Measurements from ENCODE around the gene MROH2B.
"Not testable (repeated sequence)": the region's sequence is repeated elsewhere in the genome, so short reads cannot be mapped to it uniquely, and the experiment has no call there.

Gene MROH2B

DNA sequence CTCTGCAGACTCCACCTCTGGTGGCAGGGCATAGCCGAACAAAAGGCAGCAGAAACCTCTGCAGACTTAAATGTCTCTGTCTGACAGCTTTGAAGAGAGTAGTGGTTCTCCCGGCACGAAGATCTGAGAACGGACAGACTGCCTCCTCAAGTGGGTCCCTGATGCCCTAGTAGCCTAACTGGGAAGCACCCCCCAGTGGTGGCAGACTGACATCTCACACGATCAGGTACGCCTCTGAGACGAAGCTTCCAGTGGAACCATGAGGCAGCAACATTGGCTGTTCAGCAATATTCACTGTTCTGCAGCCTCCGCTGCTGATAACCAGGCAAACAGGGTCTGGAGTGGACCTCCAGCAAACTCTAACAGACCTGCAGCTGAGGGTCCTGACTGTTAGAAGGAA, 48.5 kb downstream of the MROH2B start:
- not testable (repeated sequence) for DNase-seq (ENCODE audit: low spot score)

DNA sequence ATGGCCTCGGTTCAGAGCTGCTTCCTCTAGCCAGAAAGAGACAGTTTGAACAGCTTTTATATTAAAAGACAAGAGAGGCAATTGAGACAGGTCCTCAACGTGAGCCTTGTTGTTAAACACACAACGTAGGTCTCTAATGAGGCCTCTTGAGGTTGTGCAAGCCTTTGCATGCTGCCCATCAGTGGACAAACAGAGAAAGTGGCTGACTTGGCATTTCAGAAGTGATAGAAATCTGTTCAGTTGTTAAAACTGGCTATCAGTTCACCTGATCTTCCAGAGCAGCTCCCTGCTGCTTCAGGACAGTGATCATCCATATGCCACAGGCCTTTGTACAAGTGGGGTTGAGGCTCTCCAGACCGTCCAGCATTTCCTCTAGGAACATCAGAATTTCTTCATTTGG, 58.8 kb downstream of the MROH2B start:
- DNase-seq (ENCODE audit: low spot score) = no peak

DNA sequence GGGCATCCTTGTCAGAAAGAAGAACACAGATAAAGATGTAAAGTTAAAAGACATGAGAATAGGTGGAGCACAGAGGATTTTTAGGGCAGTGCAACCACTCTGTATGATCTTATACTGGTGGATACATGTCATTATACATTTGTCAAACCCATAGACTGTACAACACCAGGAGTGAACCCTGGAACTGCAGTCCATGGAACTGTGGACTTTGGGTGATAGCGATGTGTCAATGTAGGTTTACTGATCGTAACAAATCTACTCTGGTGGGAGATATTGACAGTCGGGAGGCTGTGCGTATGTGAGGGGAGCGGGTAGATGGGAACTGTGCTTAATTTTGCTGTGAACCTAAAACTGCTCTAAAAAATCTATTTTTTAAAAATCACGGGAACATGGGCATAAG, 60.6 kb downstream of the MROH2B start:
- no peak for DNase-seq (ENCODE audit: low spot score)

DNA sequence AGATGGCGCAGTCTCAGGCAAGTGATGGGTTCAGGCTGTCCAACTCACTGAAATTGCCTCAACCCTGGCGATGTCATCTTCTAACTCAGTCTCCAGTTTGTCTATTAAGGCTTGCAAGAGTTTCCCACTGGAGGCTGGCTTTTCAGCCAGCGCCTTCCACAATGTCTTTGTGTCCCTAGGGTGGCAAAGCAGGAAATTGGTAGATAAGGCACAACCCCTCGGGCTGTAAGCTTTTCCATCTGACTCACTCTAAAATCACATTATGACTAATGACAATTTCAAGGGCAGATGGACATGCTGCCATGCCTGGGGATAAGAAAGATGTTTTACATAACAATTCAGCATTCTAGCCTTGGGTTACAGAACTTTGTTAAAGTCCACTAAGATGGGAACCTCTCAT, 61.9 kb downstream of the MROH2B start:
- DNase-seq (ENCODE audit: low spot score) = no peak

GRCh38 chr5:41004931-41005330, 66.2 kb downstream of the MROH2B start:
- no peak for DNase-seq (ENCODE audit: low spot score)

DNA sequence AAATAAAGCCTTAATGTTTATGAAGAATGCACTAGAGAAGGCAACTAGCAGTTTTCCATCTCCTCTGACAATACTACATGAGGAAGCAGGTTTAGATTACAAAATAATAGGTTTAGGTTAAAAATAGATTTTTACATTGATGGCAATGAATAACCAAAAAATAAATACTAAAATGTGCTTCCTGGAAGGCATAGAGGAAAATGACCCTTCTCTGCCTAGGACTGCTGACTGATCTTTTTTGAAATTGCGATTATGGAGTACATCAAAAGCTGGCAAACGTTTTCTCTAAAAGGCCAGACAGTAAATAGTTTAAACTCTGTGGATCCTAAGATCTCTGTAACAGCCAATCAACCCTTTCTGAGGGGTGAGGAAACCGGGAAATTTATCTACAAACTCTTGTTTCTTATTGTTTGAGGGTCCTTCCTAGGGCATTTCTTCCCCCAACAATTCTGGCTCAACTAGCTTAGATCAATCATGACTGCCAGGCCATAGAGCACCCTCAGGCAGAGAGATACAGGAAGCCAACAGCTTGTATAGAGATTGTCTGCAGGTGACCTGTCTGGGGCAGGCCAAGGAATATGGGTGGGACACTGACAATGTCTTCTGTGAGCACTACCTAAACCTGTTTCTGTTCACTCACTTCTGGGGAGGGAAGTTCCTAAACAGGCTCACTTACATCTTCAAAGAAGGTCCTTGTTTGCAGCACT, 67.3 kb downstream of the MROH2B start:
- DNase-seq (ENCODE audit: low spot score) = no peak

DNA sequence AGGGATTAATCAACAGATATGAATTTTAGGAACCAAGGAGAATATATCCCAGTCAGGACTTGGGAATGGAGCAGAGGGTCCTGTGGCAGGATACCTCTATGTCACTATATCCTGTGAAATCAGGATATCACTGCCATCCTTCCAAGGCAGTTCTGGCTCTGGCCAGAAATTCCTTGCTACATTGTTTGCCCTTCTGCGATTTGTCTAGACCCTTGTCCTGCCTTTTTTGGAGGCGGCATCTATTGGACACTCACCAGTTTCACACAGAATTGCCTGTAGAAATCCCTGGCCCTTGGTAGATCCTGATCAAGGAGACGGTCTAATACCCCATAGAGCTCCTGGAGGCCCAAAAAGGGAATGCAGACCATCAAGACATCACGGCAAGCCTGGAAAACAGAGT, 71.2 kb downstream of the MROH2B start:
- DNase-seq (ENCODE audit: low spot score) = no peak

DNA sequence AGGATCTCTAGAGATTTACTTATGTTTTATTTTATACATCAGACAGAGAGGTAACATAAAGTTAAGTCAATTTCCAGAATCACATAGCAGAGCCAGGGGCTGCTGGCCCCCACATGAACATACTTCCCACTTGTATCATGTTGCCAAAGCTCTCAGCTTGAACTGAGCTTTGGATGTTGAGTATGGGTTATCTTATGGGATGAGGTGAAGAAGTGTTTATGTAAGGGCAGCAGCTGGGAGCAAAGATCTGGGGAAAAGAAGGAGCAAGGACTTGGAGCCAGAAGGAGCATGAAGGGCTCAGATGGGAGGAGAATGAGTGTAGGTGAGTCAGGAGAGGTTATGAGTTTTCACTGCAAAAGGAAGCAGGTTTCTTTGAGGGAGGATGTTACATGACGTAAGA, 72.0 kb downstream of the MROH2B start:
- DNase-seq (ENCODE audit: low spot score) = no peak

- DNase-seq (ENCODE audit: low spot score) = no peak
Observed at GRCh38 chr5:40995801-40996586, 75.1 kb downstream of the MROH2B start.

- DNase-seq (ENCODE audit: low spot score) = no peak
Observed at GRCh38 chr5:40991981-40992559, 79.1 kb downstream of the MROH2B start.

- DNase-seq (ENCODE audit: low spot score) = no peak
Observed at GRCh38 chr5:40991168-40991980, 79.8 kb downstream of the MROH2B start.

DNA sequence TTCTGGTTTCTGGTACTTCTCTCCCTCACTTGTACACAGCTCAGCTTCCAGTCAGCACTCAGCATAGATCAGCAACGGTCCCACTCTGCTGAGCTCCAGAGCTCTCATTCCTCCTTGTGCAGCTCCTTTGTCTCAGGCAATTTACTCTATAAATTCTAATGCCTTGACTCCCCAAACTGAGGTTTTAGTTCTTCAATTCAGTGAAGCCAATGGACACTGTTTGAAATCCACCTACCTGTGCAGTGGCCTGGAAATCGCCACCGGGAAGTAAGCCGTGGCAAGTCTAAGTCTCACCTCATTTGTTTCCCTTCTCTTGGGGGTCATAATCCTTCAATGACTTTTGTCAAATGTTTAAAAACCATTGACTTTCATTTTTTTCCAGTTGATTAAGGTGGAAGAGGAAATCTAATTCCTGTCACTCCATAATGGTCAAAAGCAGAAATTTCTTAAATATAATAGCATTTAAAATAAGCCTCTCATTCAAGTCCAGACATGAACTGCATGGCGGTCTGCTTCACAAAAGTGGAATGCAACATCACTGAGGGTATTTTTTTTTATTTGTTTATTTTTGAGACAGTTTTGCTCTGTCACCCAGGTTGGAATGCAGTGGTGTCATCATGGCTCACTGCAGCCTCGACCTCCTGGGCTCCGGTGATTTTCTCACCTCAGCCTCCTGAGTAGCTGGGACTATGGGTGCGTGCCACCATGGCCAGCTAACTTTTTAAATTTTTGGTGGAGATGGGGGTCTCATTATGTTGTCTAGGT, 82.2 kb downstream of the MROH2B start:
- DNase-seq (ENCODE audit: low spot score) = no peak

DNA sequence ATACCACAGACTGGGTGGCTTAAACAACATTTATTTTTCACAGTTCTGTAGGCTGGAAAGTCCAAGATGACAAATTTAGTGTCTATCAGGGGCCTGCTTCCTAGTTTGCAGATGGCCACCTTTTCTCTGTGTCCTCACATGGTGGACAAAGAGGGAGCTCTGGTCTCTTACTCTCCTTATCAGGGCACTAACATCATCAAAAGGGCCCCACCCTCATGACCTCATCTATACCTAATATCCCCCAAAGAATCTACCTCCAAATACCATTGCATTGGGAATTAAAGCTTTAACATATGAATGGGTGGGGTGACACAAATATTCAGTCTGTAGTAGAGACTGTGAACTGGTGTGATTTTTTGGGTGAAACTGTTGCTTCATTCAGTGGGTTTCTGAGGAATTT, 83.8 kb downstream of the MROH2B start:
- no peak for DNase-seq (ENCODE audit: low spot score)

GRCh38 chr5:40986666-40987065, 84.5 kb downstream of the MROH2B start:
- DNase-seq (ENCODE audit: low spot score) = no peak

- no peak for DNase-seq (ENCODE audit: low spot score)
Observed at GRCh38 chr5:40985501-40985900, 85.6 kb downstream of the MROH2B start.

DNA sequence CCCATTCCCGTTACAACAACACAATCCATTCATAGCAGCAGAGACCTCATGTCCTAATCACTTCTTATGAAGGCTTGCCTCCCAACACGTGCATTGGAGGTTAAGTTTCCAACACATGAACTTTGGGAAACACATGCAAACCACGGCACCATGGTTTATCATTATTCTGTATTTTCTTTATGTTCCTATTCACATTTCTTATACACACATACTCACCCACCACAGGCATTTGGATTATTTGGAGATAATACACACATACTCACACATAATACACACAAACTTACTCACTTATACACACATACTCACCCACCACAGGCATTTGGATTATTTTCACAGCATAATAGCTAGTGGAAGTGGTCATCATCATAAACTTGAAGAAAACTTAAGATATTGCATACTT, 86.3 kb downstream of the MROH2B start:
- DNase-seq (ENCODE audit: low spot score) = no peak

GRCh38 chr5:40983781-40984180, 87.4 kb downstream of the MROH2B start:
- no peak for DNase-seq (ENCODE audit: low spot score)

DNA sequence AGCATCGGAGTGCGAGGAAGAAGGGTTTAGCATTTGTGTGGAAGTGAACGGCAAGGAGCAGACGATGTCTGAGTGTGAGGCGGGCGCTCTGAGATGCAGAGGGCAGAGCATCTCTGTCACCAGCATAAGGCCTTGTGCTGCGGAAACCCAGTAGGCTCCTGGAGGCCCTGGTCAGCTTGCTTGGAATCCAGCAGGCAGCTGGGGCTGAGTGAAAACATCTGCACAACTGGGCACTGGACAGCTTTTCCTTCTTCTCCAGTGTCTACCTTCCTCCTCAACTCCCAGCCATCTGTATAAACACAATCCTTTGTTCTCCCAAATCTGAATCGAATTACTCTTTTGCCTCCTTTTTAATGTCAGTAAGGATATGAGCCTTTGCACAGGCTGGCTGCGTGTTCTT, 89.7 kb downstream of the MROH2B start:
- no peak for DNase-seq (ENCODE audit: low spot score)

DNA sequence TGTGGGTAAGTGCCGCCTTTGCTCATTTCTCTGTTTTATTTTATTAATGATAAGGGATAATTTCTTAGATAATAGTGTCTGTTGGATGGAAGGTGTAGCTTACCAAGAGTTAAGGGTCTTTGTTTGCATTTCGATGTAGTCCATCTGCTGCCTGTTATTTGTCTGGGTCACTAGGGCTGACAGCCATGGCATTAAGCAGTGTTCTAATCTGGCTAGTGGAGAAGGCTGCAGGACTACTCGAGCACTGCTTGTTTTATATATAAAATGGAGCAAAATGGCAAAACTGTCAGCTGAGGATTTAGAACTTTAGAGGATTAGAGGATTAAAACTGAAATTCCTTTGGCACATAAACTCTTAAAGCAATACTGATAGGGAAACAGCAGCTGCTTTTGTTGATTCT, 94.3 kb downstream of the MROH2B start:
- DNase-seq (ENCODE audit: low spot score) = no peak

DNA sequence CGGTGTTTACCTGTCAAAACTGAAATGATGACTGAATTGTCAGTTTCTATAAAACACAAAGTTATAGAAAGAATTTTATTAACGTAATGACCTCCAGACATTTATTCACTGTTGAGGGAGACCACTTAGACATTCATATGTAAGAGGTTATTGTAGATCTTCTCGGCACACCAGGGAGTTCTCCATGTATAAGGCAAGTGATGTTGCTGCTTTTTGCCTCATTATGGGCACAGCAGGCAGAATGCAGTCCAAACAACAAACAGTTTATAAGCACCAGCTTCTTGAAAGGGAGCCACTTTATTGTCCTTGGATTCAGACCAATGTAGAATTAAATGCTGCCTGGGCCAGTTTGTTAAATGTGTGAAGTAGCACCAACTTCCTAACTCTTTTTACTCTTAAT, 95.1 kb downstream of the MROH2B start:
- no peak for DNase-seq (ENCODE audit: low spot score)

DNA sequence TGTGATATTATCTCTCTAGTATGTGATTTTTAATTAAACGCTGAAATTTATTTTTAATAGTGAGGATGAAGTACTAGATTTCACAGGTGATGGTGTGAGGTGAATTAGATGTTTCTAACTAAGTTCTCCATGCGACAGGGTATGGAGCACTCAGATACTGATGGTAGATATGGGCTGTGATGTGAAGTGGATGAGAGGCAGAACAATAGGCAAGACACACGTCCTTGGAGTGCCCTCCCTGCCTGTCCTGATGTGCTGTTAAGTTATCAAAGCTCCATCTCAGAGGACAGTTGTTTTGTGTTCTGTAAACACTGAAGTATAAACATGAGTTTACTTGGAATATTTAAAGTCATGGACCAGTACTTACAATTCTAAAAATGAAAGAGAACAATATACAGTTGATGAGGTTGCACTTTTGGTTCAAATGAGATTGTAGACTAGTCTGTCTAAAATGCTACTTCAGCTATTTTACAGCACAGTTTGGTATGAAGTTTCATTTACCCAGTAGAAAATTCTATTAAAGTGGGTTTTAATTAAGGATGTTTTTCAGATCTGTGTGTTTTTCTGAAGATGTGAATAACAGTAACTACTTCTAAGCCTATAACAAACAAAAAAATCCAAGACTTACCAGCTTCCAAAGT, 97.7 kb downstream of the MROH2B start:
- no peak for DNase-seq (ENCODE audit: low spot score)
